SK-N-SH (cell line): ENCODE measurements around the gene MACROD2. TPM values are rescaled to one million over a fixed set of nuclear protein-coding genes. Genes with fewer than 3 reads are reported as not detected.
A peak's percentile ranks its signal among the peaks of the same experiment; 100 is the strongest.

Source experiments
- CTCF ChIA-PET: fragments of 300-600, 350-600 bp; formaldehyde crosslinking; extraction: SDS; loops from one replicate; lab custom pipeline; 2021; lab: Yijun Ruan, JAX
- POLR2A ChIA-PET: fragments of 350-600 bp; sonication (Branson Sonifier 250); formaldehyde crosslinking; extraction: SDS; loops from one replicate; lab custom pipeline; 2020; ENCODE audit warnings: antibody characterized with exemption, inconsistent platforms; lab: Yijun Ruan, JAX
- DNase-seq: peaks from one replicate; pipeline ENCODE4 v3.0.0; 2012
- H2AFZ ChIP-seq: fragments of 200-600 bp; sonication (generic); 2 replicates; pipeline ENCODE4 v1.8.1; 2016; ENCODE audit warnings: antibody characterized with exemption, mild to moderate bottlenecking, low read depth
- H3F3A ChIP-seq: fragments of 200-600 bp; sonication (generic); replicated peaks from 2 replicates; pipeline ENCODE3; 2016; ENCODE audit warnings: antibody characterized with exemption, mild to moderate bottlenecking; ENCODE audit not compliant: insufficient read depth
- H3K27ac ChIP-seq, 2 experiments: fragments of 200-500 bp in 1 of 2; fragments of 200-600 bp in 1 of 2; sonication (Bioruptor generic) in 1 of 2; sonication (generic), shearing (Covaris generic) in 1 of 2; 2 replicates each; pipeline versions ENCODE4 v1.5.1 to v1.6.1; 2014 to 2016; ENCODE audit warnings: low read depth in 2 of 2, inconsistent platforms in 1 of 2, low read length in 1 of 2, mild to moderate bottlenecking in 1 of 2, mixed read lengths in 1 of 2
- H3K27me3 ChIP-seq: fragments of 200-600 bp; sonication (generic), shearing (Covaris generic); 2 replicates; pipeline ENCODE4 v1.6.1; 2016; ENCODE audit warnings: mixed run types; ENCODE audit not compliant: insufficient read depth
- H3K36me3 ChIP-seq, 2 experiments: fragments of 200-500 bp in 1 of 2; fragments of 200-600 bp in 1 of 2; sonication (Bioruptor generic) in 1 of 2; sonication (generic) in 1 of 2; replicated peaks in 1 of 2; 2 replicates each; pipeline versions ENCODE3 to v1.5.1; 2014 to 2016; ENCODE audit warnings: low read length in 1 of 2, mild to moderate bottlenecking in 1 of 2; ENCODE audit not compliant: insufficient read depth in 2 of 2, control insufficient read depth in 1 of 2
- H3K4me1 ChIP-seq, 2 experiments: fragments of 200-500 bp in 1 of 2; fragments of 200-600 bp in 1 of 2; sonication (Bioruptor generic) in 1 of 2; sonication (generic), shearing (Covaris generic) in 1 of 2; 2 replicates each; pipeline versions ENCODE4 v1.5.1 to v1.6.1; 2014 to 2016; ENCODE audit warnings: low read depth in 1 of 2, low read length in 1 of 2, mixed run types in 1 of 2; ENCODE audit not compliant: insufficient read depth in 2 of 2, control insufficient read depth in 1 of 2
- H3K4me2 ChIP-seq: fragments of 200-600 bp; sonication (generic), shearing (Covaris generic); 2 replicates; pipeline ENCODE4 v1.6.1; 2017; ENCODE audit warnings: mixed run types
- H3K4me3 ChIP-seq, 2 experiments: fragments of 200-500 bp in 1 of 2; fragments of 200-600 bp in 1 of 2; sonication (Bioruptor generic) in 1 of 2; sonication (generic), shearing (Covaris generic) in 1 of 2; 2 replicates each; pipeline versions ENCODE4 v1.5.1 to v1.8.1; 2014 to 2016; ENCODE audit warnings: low read depth in 2 of 2, inconsistent platforms in 1 of 2, low read length in 1 of 2, mild to moderate bottlenecking in 1 of 2, mixed read lengths in 1 of 2, moderate library complexity in 1 of 2
- H3K79me2 ChIP-seq: fragments of 200-600 bp; sonication (generic); 2 replicates; pipeline ENCODE4 v1.8.1; 2017; ENCODE audit warnings: mild to moderate bottlenecking; ENCODE audit not compliant: insufficient read depth
- H3K9ac ChIP-seq: fragments of 200-600 bp; sonication (generic); 2 replicates; pipeline ENCODE4 v1.6.1; 2017; ENCODE audit warnings: mixed run types
- H3K9me2 ChIP-seq: fragments of 200-600 bp; sonication (generic); 2 replicates; pipeline ENCODE4 v1.6.1; 2017; ENCODE audit warnings: mixed run types
- H3K9me3 ChIP-seq: fragments of 200-600 bp; sonication (generic); 2 replicates; pipeline ENCODE4 v1.6.1; 2017; ENCODE audit warnings: mixed run types, mild to moderate bottlenecking, moderate library complexity
- H4K20me1 ChIP-seq: fragments of 200-600 bp; sonication (generic); 2 replicates; pipeline ENCODE4 v1.6.1; 2017; ENCODE audit warnings: mild to moderate bottlenecking, mixed run types; ENCODE audit not compliant: insufficient read depth
- FOSL2 ChIP-seq: IDR thresholded peaks from 2 replicates; pipeline ENCODE4 v1.4.0; 2012; ENCODE audit warnings: low read depth, mild to moderate bottlenecking, moderate library complexity, borderline replicate concordance
- GABPA ChIP-seq: IDR thresholded peaks from 2 replicates; pipeline ENCODE4 v1.4.0; 2012; ENCODE audit warnings: low read depth, mild to moderate bottlenecking
- GATA2 ChIP-seq: sonication (generic); formaldehyde crosslinking; IDR thresholded peaks from 2 replicates; pipeline ENCODE4 v1.5.0; 2020; ENCODE audit warnings: mild to moderate bottlenecking, missing genetic modification reagents
- MXI1 ChIP-seq: IDR thresholded peaks from 2 replicates; pipeline ENCODE4 v1.6.1; 2012; ENCODE audit warnings: mild to moderate bottlenecking, low read depth, low read length, improper control_type of control experiment
- NFIC ChIP-seq: IDR thresholded peaks from 2 replicates; pipeline ENCODE4 v1.4.0; 2012; ENCODE audit warnings: borderline replicate concordance
- NRF1 ChIP-seq: IDR thresholded peaks from 2 replicates; pipeline ENCODE4 v1.6.1; 2012; ENCODE audit warnings: low read depth, mild to moderate bottlenecking, low read length
- RXRA ChIP-seq: IDR thresholded peaks from 2 replicates; pipeline ENCODE4 v1.4.0; 2012; ENCODE audit warnings: low read depth, mild to moderate bottlenecking, borderline replicate concordance
- TAF1 ChIP-seq: IDR thresholded peaks from 2 replicates; pipeline ENCODE4 v1.6.1; 2012; ENCODE audit warnings: low read depth, mild to moderate bottlenecking, low read length, moderate library complexity, borderline replicate concordance
- USF1 ChIP-seq: IDR thresholded peaks from 2 replicates; pipeline ENCODE4 v1.4.0; 2012; ENCODE audit warnings: low read depth, borderline replicate concordance
- ZBTB33 ChIP-seq: IDR thresholded peaks from 2 replicates; pipeline ENCODE4 v1.4.0; 2012; ENCODE audit warnings: low read depth, borderline replicate concordance
- WGBS: methylation state at CpG from one replicate; pipeline ENCODE4 v1.1.6; 2017; ENCODE audit warnings: low lambda C conversion rate; 5-methylcytosine and 5-hydroxymethylcytosine counted together
- polyA plus RNA-seq, 3 experiments: library from polyadenylated mRNA; depleted of rRNA; stranded (reverse); fragments of >200 nt; gene quantifications; 2 replicates each; pipeline ENCODE4 v1.2.3, GENCODE V29; 2012

MACROD2 gene
- polyA plus RNA-seq, 1 of the 3 experiments (the other 2 are of a cell fraction): 0.33 TPM

- POLR2A ChIA-PET: no interaction called here
- H3K9ac ChIP-seq: no peak overlapping the region
- H3K9me3 ChIP-seq: no peaks in the 10 kb centered on the region
- H2AFZ ChIP-seq: no peak overlapping the region
- 12% methylated on average over 1 of the region's 1 CpG for WGBS
- no peaks in the 10 kb centered on the region for H3K27me3 ChIP-seq
- peaks cover 0 to 14% of the 10 kb centered on the region in 2 experiments; a peak in 2 of 4 replicates for H3K4me1 ChIP-seq
- H3K4me2 ChIP-seq: no peak overlapping the region
- peak overlapping the region in 1 of 2 experiments; percentile 55; a peak in 1 of 4 replicates for H3K27ac ChIP-seq
- no peak for DNase-seq
- no peaks in the 10 kb centered on the region for H3K36me3 ChIP-seq
- no peaks in the 10 kb centered on the region for H3K79me2 ChIP-seq
- TF ChIP-seq GABPA: no peak
- TF ChIP-seq, all 33 proteins: peak for 0
- H3K9me2 ChIP-seq: no peaks in the 10 kb centered on the region
- CTCF ChIA-PET: no interaction called here
- no peaks in the 10 kb centered on the region for H4K20me1 ChIP-seq
- H3F3A ChIP-seq: no peaks in the 10 kb centered on the region
- no peak overlapping the region for H3K4me3 ChIP-seq
Observed at GRCh38 chr20:15612769-15613168, 1617.5 kb downstream of the MACROD2 start.

DNA sequence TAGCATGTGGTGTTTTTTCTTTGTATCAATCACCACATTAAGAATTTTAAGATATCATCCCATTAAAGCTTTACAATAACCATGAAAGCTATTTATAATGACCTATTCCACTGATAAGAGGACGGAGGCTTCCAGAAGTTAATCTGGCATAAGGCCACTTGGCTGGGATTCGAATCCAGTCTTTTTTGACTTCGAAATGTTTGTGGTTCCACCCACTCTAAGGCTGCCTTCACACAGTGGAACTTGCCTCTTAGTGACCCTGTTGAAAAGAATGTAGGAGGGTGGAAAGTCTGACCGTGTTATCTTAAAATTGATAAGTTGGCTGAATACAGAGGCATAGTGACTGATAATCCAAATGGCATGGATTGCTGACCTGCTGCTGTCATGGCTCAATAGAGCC, 1618.2 kb downstream of the MACROD2 start:
- no peaks in the 10 kb centered on the region for H3F3A ChIP-seq
- ChIA-PET POLR2A (no interaction called here), CTCF (no interaction called here)
- no peaks in the 10 kb centered on the region for H4K20me1 ChIP-seq
- H3K4me1 ChIP-seq: peaks cover 0 to 14% of the 10 kb centered on the region in 2 experiments; a peak in 2 of 4 replicates
- H2AFZ ChIP-seq: no peak overlapping the region
- H3K4me3 ChIP-seq: no peak overlapping the region
- H3K27me3 ChIP-seq: no peaks in the 10 kb centered on the region
- no peak overlapping the region for H3K9ac ChIP-seq
- no peak overlapping the region for H3K4me2 ChIP-seq
- no peaks in the 10 kb centered on the region for H3K36me3 ChIP-seq
- H3K27ac ChIP-seq: peak overlapping the region in 1 of 2 experiments; percentile 55; a peak in 1 of 4 replicates
- no peak for DNase-seq
- WGBS: 23% methylated on average over 4 of the region's 4 CpGs
- no peaks in the 10 kb centered on the region for H3K79me2 ChIP-seq
- TF ChIP-seq TAF1: no peak
- no peak for TF ChIP-seq GATA2 (CRISPR knock-in tag)
- no peak for TF ChIP-seq FOSL2
- TF ChIP-seq ZBTB33: no peak
- TF ChIP-seq MXI1: no peak
- no peak for TF ChIP-seq NRF1
- no peaks in the 10 kb centered on the region for H3K9me3 ChIP-seq
- no peaks in the 10 kb centered on the region for H3K9me2 ChIP-seq

GRCh38 chr20:15616626-15617025, 1621.3 kb downstream of the MACROD2 start:
- POLR2A ChIA-PET: no interaction called here
- H3K4me1 ChIP-seq: peaks cover 0 to 11% of the 10 kb centered on the region in 2 experiments; a peak in 2 of 4 replicates
- H3K4me2 ChIP-seq: no peak overlapping the region
- no peaks in the 10 kb centered on the region for H3K9me2 ChIP-seq
- no peak overlapping the region for H3K4me3 ChIP-seq
- H4K20me1 ChIP-seq: no peaks in the 10 kb centered on the region
- no peak for DNase-seq
- no peaks in the 10 kb centered on the region for H3K79me2 ChIP-seq
- no peak overlapping the region for H3K9ac ChIP-seq
- no peaks in the 10 kb centered on the region for H3K27me3 ChIP-seq
- no peak overlapping the region for H2AFZ ChIP-seq
- no peaks in the 10 kb centered on the region for H3F3A ChIP-seq
- H3K27ac ChIP-seq: no peak overlapping the region
- WGBS: 21% methylated on average over 1 of the region's 1 CpG
- CTCF ChIA-PET: interaction anchor here (0.6 kb wide), 1 partner anchor 477 kb away, joined by 3 read pairs; no protein-coding TSS in a partner anchor
- no peak for TF ChIP-seq ZBTB33
- no peak for TF ChIP-seq RXRA
- no peak for TF ChIP-seq USF1
- TF ChIP-seq NFIC: no peak
- H3K9me3 ChIP-seq: no peaks in the 10 kb centered on the region
- no peaks in the 10 kb centered on the region for H3K36me3 ChIP-seq
